LNCaP clone FGC (cell line): ENCODE measurements around the gene NEFH.

ENCODE experiments used
- DNase-seq: peaks from one replicate; pipeline ENCODE4 v3.0.0-alpha.2; 2011; ENCODE audit warnings: low read depth
- H3K4me3 ChIP-seq: 2 replicates; pipeline ENCODE4 v1.5.1; 2011; ENCODE audit warnings: mild to moderate bottlenecking, low read depth, low read length, control low read depth
- TF ChIP-seq, protein P1 (sequence below): IDR thresholded peaks from 2 replicates; pipeline ENCODE4 v1.5.1; 2012; ENCODE audit warnings: mild to moderate bottlenecking; ENCODE audit not compliant: control insufficient read depth, insufficient read depth; ENCODE audit errors: extremely low read depth

Gene NEFH

DNA sequence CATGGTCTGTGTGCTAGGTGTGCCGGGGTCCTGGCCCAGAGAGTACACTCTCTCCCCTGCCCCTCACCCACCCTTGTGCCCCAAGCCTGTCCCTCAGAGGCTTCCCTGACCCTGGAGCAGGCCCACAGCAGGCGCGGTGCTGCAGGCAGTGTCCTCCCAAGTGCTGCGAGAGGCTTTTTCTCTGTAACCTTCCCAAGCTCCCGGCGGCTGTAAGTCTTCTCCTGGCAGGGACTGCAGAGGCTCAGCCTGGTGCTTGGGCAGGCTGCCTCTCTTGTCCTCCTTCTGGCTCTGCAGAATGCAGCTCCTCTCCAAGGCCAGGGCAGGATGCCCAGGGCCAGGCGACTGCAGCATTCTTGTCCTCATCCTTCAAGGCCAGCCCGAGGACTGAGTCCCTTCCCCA lies 25.7 kb upstream of the NEFH start:
- DNase-seq, result no peak
- H3K4me3 ChIP-seq, result no peak overlapping the region
- TF ChIP-seq, protein P1, sequence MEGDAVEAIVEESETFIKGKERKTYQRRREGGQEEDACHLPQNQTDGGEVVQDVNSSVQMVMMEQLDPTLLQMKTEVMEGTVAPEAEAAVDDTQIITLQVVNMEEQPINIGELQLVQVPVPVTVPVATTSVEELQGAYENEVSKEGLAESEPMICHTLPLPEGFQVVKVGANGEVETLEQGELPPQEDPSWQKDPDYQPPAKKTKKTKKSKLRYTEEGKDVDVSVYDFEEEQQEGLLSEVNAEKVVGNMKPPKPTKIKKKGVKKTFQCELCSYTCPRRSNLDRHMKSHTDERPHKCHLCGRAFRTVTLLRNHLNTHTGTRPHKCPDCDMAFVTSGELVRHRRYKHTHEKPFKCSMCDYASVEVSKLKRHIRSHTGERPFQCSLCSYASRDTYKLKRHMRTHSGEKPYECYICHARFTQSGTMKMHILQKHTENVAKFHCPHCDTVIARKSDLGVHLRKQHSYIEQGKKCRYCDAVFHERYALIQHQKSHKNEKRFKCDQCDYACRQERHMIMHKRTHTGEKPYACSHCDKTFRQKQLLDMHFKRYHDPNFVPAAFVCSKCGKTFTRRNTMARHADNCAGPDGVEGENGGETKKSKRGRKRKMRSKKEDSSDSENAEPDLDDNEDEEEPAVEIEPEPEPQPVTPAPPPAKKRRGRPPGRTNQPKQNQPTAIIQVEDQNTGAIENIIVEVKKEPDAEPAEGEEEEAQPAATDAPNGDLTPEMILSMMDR, result no peak

DNA sequence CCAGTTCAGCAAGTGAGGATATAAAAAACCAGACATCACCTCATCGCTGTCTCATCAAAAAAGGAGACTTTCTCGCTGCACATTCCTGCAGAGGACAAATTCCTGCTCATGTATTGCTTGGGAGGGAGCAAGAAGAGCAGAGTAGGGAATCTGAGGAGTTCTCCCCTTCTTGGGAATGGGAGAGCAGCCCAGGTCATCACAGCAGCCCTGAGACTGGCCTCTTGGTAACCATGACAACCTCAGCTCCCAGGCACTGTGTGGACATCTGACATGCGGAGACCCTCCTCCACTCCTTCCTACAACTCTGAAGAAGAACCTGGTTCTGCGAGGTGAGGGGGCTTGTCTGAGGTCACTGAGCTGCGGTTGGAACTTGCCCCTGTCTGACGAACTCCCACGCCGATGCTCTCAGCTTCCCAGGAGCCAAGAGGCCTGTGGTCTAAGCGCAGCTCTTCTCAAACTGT lies 23.8 kb upstream of the NEFH start:
- no peak overlapping the region for H3K4me3 ChIP-seq
- DNase-seq, result no peak
- TF ChIP-seq, protein P1, result no peak

DNA sequence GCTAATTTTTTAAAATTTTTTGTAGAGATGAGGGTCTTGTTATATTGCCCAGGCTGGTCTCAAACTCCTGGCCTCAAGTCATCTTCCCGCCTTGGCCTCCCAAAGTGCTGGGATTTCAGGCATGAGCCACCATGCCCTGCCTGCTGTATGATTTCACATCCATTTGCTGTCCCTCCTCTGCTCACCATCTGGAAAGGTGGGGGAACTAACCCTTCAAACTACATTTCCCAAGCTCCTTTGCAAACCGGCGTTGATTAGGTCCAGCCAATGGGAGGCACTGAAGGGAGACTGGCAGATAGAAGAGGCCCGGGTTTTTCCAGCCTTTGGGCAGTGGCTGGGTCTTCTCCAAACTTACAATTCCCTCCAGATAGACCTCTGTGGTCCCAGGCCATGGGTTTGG lies 22.3 kb upstream of the NEFH start:
- no peak for DNase-seq
- H3K4me3 ChIP-seq, result no peak overlapping the region
- TF ChIP-seq, protein P1, result no peak

DNA sequence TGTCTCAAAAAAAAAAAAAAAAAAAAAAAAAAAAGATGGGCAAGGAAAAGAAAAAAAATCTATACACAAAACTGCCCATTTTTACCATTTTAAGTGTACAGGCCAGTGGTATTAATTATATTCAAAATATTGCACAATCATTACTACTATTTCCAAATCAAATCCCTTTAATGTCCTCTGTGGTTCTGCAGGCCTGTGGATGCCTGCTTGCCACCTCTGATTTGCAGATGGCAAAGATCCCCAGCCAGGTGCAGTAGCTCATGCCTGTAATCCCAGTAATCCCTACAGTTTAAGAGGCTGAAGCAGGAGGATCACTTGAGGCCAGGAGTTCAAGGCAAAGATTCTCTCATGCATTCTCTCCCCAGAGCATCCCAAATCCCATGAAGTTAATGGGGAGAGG lies 21.5 kb upstream of the NEFH start:
- no peak for DNase-seq
- TF ChIP-seq, protein P1, result no peak
- no peak overlapping the region for H3K4me3 ChIP-seq

DNA sequence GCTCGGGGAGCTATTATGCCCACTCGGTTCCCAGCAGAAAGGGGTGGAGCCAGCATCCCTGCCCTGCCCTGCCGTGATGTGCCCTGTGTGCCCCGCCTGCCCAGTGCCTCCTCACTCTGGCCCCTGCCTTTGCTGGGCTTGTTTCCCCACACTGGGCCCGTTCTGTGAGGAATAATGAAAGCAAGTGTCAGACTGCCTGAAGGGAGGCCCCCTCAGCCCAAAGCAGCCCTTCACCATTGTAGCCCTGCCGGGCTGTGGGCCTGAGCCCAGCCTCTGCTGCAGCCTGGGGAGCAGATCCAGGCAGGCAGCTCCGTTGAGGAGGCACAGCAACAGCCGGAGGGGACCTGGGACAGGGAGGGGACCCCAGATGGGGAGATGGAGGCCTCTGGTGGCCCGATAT lies 20.2 kb upstream of the NEFH start:
- H3K4me3 ChIP-seq, result no peak overlapping the region
- TF ChIP-seq, protein P1, result no peak
- DNase-seq, result no peak

DNA sequence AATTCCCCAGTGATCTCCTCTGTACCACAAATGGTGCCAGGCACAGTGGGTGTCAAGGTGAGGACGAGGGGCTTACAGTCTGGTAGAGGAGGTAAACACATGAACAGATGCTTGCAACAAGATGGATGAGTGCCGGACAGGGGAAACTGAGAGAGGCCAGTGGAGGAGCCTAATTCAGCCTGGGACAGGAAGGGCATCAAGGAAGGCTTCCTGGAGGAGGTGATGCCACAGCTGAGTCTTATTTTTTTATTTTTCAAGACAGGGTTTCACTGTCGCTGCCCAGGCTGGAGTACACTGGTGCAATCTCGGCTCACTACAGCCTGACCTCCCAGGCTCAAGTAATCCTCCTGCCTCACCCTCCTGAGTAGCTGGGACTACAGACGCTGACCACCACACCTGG lies 18.8 kb upstream of the NEFH start:
- no peak for DNase-seq
- H3K4me3 ChIP-seq, result no peak overlapping the region
- TF ChIP-seq, protein P1, result no peak

DNA sequence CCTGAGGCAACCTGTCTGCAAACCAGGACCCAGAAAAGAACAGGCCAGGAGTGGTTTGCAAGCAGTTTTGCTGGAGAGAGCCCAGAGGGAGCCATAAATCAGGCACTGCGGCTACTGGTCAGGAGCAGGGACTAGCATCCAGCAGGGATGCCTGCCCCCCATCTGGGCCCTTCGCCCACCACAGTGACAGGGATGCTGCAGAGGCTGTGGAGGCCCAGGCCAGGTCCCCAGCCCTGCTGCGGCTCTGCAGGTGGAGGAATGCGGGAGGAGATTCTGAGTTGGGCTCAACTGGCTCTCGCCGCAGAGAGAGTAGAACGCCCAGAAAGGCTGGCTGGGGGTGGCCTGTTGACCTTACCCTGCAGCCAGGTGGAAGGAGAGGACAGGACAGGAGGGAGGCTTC lies 16.4 kb upstream of the NEFH start:
- H3K4me3 ChIP-seq, result no peak overlapping the region
- TF ChIP-seq, protein P1, result no peak
- no peak for DNase-seq
